ENCODE measurements around the gene UBE2N.

Gene UBE2N

GRCh38 chr12:93368766-93369165 is 73.0 kb downstream of the UBE2N start:
- H3K4me3 ChIP-seq (ENCODE audit: low read length), result no peak overlapping the region
- DNase-seq (ENCODE audit: low read depth, low spot score), result no peak

DNA sequence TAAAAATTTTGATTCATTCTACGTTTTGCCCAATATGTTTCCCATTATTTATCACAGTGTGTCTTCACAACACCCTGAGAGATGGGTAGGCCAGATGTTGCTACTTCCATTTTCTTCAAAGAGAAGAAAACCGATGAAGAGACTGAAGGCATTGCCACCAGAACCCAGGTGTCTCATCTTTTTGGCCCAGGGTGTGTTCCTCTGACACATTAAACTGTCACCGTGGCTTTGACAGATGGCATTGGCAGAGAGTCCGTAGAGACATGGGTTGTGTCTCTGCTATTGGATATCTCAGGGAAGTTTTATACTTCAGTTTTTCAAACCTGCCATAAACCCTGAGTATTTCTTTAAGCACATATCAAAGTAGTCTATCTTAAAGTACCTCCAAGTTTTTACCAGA is 75.3 kb downstream of the UBE2N start:
- peak; percentile 54 for DNase-seq (ENCODE audit: low read depth, low spot score)

DNA sequence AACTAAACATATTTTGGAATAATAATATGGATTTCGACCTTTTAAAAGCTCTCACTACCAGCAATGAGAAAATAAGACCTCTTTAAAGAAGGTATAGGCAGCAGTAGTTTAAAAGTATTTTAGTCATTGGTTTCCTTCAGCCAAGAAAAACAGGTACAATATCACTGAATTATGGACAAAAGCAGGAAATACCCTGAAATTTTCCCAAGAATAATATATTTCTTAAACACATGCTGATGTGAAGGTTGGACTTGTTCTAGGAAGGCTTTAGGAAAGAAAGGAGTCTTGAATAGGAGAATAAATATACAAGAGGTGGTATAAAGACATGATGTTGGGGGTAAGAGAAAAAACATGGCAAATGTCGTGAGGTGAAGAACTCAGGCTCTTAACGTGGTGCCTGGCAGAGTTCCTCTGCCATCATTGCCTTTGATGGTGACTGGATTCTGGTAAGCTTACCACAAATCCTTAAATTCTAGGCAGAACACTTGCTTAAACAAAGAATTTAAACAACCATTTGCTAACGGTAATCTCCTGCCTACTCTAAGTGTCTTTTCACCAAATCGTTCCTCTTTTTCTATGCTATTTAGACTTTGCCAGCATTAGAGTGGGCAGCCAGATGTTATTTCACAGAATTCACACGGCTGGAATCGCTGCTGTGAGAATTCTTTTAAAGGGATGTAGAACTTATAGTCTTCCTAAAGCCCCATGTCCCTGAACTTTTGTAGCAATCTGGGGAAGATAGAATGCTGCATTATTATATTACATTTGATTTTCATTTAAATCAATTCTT is 75.9 kb downstream of the UBE2N start:
- no peak for DNase-seq (ENCODE audit: low read depth, low spot score)
- H3K4me3 ChIP-seq (ENCODE audit: low read length), result no peak overlapping the region

More for the DNA sequence above, 75.3 kb downstream of the UBE2N start:
- H3K4me3 ChIP-seq (ENCODE audit: low read length), result no peak overlapping the region

GRCh38 chr12:93363841-93364297 is 77.9 kb downstream of the UBE2N start:
- no peak overlapping the region for H3K4me3 ChIP-seq (ENCODE audit: low read length)
- peak; percentile 76 for DNase-seq (ENCODE audit: low read depth, low spot score)

GRCh38 chr12:93361151-93361919 is 80.4 kb downstream of the UBE2N start:
- H3K4me3 ChIP-seq (ENCODE audit: low read length), result no peak overlapping the region
- DNase-seq (ENCODE audit: low read depth, low spot score), result peak; percentile 24

DNA sequence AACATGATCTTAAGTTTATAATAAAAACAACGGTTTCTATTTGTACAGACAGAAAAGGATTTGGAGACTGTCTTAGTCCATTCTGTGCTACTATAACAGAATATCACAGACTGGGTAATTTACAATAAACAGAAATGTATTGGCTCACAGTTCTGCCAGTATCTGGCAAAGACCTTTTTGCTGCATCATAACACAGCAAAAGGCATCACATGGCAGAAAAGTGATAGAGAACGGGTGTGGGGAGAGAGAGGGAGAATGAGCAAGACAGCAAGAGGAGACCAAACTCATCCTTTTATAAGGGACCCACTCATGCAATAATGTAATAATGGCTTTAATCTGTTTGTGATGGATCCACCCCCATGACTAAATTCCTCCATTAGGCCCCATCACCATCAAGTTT is 81.1 kb downstream of the UBE2N start:
- H3K4me3 ChIP-seq (ENCODE audit: low read length), result no peak overlapping the region
- no peak for DNase-seq (ENCODE audit: low read depth, low spot score)

- no peak for DNase-seq (ENCODE audit: low read depth, low spot score)
- no peak overlapping the region for H3K4me3 ChIP-seq (ENCODE audit: low read length)
Observed at GRCh38 chr12:93358821-93359220, 82.9 kb downstream of the UBE2N start.

- H3K4me3 ChIP-seq (ENCODE audit: low read length), result no peak overlapping the region
- DNase-seq (ENCODE audit: low read depth, low spot score), result no peak
Observed at GRCh38 chr12:93358058-93358457, 83.7 kb downstream of the UBE2N start.

DNA sequence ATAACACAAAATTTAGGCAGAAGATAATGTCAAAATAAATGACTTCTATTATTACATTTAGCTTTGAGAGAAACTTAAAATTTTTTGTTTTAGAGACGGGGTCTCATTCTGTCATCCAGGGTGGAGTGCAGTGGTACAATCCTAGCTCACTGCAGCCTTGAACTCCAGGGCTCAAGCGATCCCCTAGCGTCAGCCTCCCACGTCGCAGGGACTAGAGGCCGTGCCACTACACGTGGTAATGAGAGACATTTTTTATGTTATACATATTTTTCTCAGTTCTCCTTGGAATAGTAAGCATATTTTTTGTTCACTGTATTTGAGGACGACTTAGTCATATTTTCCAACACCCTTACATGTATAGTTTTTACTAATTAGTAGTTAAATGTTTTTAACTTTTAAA is 85.5 kb downstream of the UBE2N start:
- no peak for DNase-seq (ENCODE audit: low read depth, low spot score)
- no peak overlapping the region for H3K4me3 ChIP-seq (ENCODE audit: low read length)

Data from Jurkat, Clone E6-1 (cell line).